MM.1S (cell line): ENCODE data around the gene CCL16.

Source experiments
- DNase-seq: peaks from one replicate; pipeline ENCODE4 v3.0.0-alpha.2; 2015
- H2AFZ ChIP-seq: fragments of 300-600 bp; sonication (generic); 2 replicates; pipeline ENCODE4 v1.6.0; 2016; ENCODE audit warnings: antibody characterized with exemption, low read length
- H3F3A ChIP-seq: fragments of 300-600 bp; sonication (generic); 2 replicates; pipeline ENCODE4 v1.6.1; 2016; ENCODE audit warnings: mild to moderate bottlenecking, antibody characterized with exemption, low read length, moderate library complexity, mixed read lengths; ENCODE audit not compliant: insufficient read depth
- H3K27ac ChIP-seq: fragments of 300-600 bp; sonication (generic); 2 replicates; pipeline ENCODE4 v1.5.1; 2016; ENCODE audit warnings: mild to moderate bottlenecking, low read length
- H3K27me3 ChIP-seq: fragments of 300-600 bp; sonication (generic); replicated peaks from 2 replicates; pipeline ENCODE4 v1.6.0; 2016; ENCODE audit warnings: low read length; ENCODE audit not compliant: insufficient read depth
- H3K36me3 ChIP-seq: fragments of 300-600 bp; sonication (generic); replicated peaks from 2 replicates; pipeline ENCODE4 v1.6.1; 2016; ENCODE audit warnings: mild to moderate bottlenecking, low read length, mixed read lengths; ENCODE audit not compliant: insufficient read depth
- H3K4me1 ChIP-seq: fragments of 300-600 bp; sonication (generic); 2 replicates; pipeline ENCODE4 v1.6.1; 2016; ENCODE audit warnings: low read length, mixed read lengths
- H3K4me2 ChIP-seq: fragments of 300-600 bp; sonication (generic); 2 replicates; pipeline ENCODE4 v1.6.0; 2016; ENCODE audit warnings: low read depth, low read length
- H3K4me3 ChIP-seq: fragments of 300-600 bp; sonication (generic); 2 replicates; pipeline ENCODE4 v1.5.1; 2016; ENCODE audit warnings: low read length, mixed read lengths
- H3K79me2 ChIP-seq: fragments of 300-600 bp; sonication (generic); 2 replicates; pipeline ENCODE4 v1.6.1; 2016; ENCODE audit warnings: mixed run types, low read length, mixed read lengths
- H3K9ac ChIP-seq: fragments of 300-600 bp; sonication (generic); 2 replicates; pipeline ENCODE4 v1.6.1; 2016; ENCODE audit warnings: low read length, mixed read lengths
- H3K9me2 ChIP-seq: fragments of 300-600 bp; sonication (generic); replicated peaks from 2 replicates; pipeline ENCODE4 v1.6.1; 2016; ENCODE audit warnings: mild to moderate bottlenecking, low read length, mixed read lengths; ENCODE audit not compliant: insufficient read depth
- H3K9me3 ChIP-seq: fragments of 300-600 bp; sonication (generic); replicated peaks from 2 replicates; pipeline ENCODE4 v1.6.1; 2016; ENCODE audit warnings: mild to moderate bottlenecking, low read length, mixed read lengths; ENCODE audit not compliant: insufficient read depth
- H4K20me1 ChIP-seq: fragments of 300-600 bp; sonication (generic); 2 replicates; pipeline ENCODE4 v1.6.1; 2016; ENCODE audit warnings: mild to moderate bottlenecking, low read length, moderate library complexity, mixed read lengths; ENCODE audit not compliant: insufficient read depth
- CTCF ChIP-seq: fragments of 300-600 bp; sonication (generic); IDR thresholded peaks from 2 replicates; pipeline ENCODE4 v1.5.1; 2016; ENCODE audit warnings: antibody characterized with exemption, low read length, mixed read lengths
- EZH2 ChIP-seq: fragments of 300-600 bp; sonication (generic); optimal IDR thresholded peaks from 2 replicates; pipeline ENCODE3; 2017; ENCODE audit warnings: low read depth, mild to moderate bottlenecking, antibody characterized with exemption, low read length, mixed read lengths
- EZH2phosphoT487 ChIP-seq: fragments of 300-600 bp; sonication (generic); IDR thresholded peaks from 2 replicates; pipeline ENCODE4 v1.6.1; 2018; ENCODE audit warnings: antibody characterized with exemption, low read length

Gene CCL16

GRCh38 chr17:35981246-35981645 lies at the start of gene CCL16:
TSS of gene CCL16 (minus strand) at chr17:35981497. CDS start at chr17:35981420, 77 bp downstream.
- Histone ChIP-seq H3K4me2 (no peak within 1 kb of the TSS), H3K27ac (no peak within 1 kb of the TSS), H3K4me3 (no peak within 1 kb of the TSS), H2AFZ (no peak within 1 kb of the TSS), H3K9me3 (no peaks in the 10 kb centered on the region), H4K20me1 (no peaks in the 10 kb centered on the region), H3K27me3 (no peaks in the 10 kb centered on the region), H3K79me2 (no peaks in the 10 kb centered on the region), H3K4me1 (0 out of 2 replicates have a peak, but pooled peaks cover 5% of the 10 kb centered on the region), H3K36me3 (no peaks in the 10 kb centered on the region), H3K9me2 (no peaks in the 10 kb centered on the region), H3F3A (no peaks in the 10 kb centered on the region), H3K9ac (no peak within 1 kb of the TSS)
- TF ChIP-seq EZH2phosphoT487 = no peak
- TF ChIP-seq EZH2 = no peak
- no peak for TF ChIP-seq CTCF
- DNase-seq = no peak

GRCh38 chr17:36030956-36031355 lies 49.7 kb upstream of the CCL16 start:
- Histone ChIP-seq H3F3A (no peaks in the 10 kb centered on the region), H3K36me3 (no peaks in the 10 kb centered on the region), H3K9me3 (no peaks in the 10 kb centered on the region), H3K27me3 (no peaks in the 10 kb centered on the region), H3K27ac (no peak overlapping the region), H4K20me1 (no peaks in the 10 kb centered on the region), H3K79me2 (no peaks in the 10 kb centered on the region), H2AFZ (no peak overlapping the region), H3K4me1 (no peaks in the 10 kb centered on the region), H3K9ac (no peak overlapping the region), H3K4me2 (no peak overlapping the region), H3K4me3 (no peak overlapping the region), H3K9me2 (no peaks in the 10 kb centered on the region)
- TF ChIP-seq EZH2phosphoT487 = no peak
- no peak for TF ChIP-seq EZH2
- TF ChIP-seq CTCF = no peak
- DNase-seq = no peak

GRCh38 chr17:36027761-36028160 lies 46.5 kb upstream of the CCL16 start:
- no peak overlapping the region for H2AFZ ChIP-seq
- H3K79me2 ChIP-seq = no peaks in the 10 kb centered on the region
- H3K36me3 ChIP-seq = no peaks in the 10 kb centered on the region
- TF ChIP-seq CTCF (no peak), EZH2 (no peak), EZH2phosphoT487 (no peak)
- H3K4me2 ChIP-seq = no peak overlapping the region
- no peaks in the 10 kb centered on the region for H3K27me3 ChIP-seq
- no peaks in the 10 kb centered on the region for H3F3A ChIP-seq
- no peaks in the 10 kb centered on the region for H3K9me3 ChIP-seq
- DNase-seq = no peak
- no peaks in the 10 kb centered on the region for H3K4me1 ChIP-seq
- no peak overlapping the region for H3K9ac ChIP-seq
- H3K9me2 ChIP-seq = no peaks in the 10 kb centered on the region
- no peak overlapping the region for H3K27ac ChIP-seq
- no peak overlapping the region for H3K4me3 ChIP-seq
- H4K20me1 ChIP-seq = no peaks in the 10 kb centered on the region
